Measurements from ENCODE around the gene PXN. TPM values are rescaled to one million over a fixed set of nuclear protein-coding genes. Genes with fewer than 3 reads are reported as not detected.
"Not testable (repeated sequence)": the region's sequence is repeated elsewhere in the genome, so short reads cannot be mapped to it uniquely, and the experiment has no call there.

The PXN gene
- total and polyA plus RNA-seq, 5 donors = 67.8 to 89.8 (median 79.3) TPM

- Histone ChIP-seq H3K27me3 (ENCODE audit: control insufficient read depth, insufficient read depth) (no peaks in the 10 kb centered on the region), H3K4me3 (ENCODE audit: low read length) (peak overlapping the region; percentile 96), H3K27ac (ENCODE audit: low read length) (peak overlapping the region; percentile 95), H3K9me3 (ENCODE audit: control insufficient read depth, low read length) (no peaks in the 10 kb centered on the region), H3K4me1 (ENCODE audit: control insufficient read depth, insufficient read depth, low read length) (peaks cover 28% of the 10 kb centered on the region)
- DNase-seq (peak in 1 of 3 donors; percentile 62), ATAC-seq (peak in 1 of 2 donors; percentile 17)
- intact Hi-C loops (cut with DNase I) = no loop called here
- 47% methylated on average over 10 of the region's 10 CpGs for WGBS
Observed at GRCh38 chr12:120261951-120262851, 3.3 kb downstream of the PXN start.

DNA sequence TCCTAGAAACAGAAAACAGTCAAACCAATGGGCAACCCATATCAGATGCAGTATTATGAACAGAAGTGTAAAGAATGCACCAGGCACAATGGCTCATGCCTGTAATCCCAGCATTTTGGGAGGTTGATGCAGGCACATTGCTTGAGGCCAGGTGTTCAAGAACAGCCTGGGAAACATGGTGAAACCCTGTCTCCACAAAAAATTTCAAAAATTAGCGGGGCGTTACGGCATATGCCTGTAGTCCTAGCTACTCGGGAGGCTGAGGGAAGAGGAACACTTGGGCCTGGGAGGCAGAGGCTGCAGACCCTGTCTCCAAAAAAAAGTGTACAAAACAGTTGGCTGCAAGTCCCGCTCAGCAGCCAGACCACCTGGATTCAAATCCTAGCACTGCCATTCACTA is 4.9 kb downstream of the PXN start:
- Histone ChIP-seq H3K27me3 (ENCODE audit: control insufficient read depth, insufficient read depth) (no peaks in the 10 kb centered on the region), H3K9me3 (ENCODE audit: control insufficient read depth, low read length) (no peaks in the 10 kb centered on the region), H3K27ac (ENCODE audit: low read length) (peak overlapping the region; percentile 24), H3K4me1 (ENCODE audit: control insufficient read depth, insufficient read depth, low read length) (peaks cover 36% of the 10 kb centered on the region), H3K4me3 (ENCODE audit: low read length) (no peak overlapping the region)
- ATAC-seq (no peak), DNase-seq (no peak)
- WGBS = 93% methylated on average over 5 of the region's 5 CpGs
- intact Hi-C loops (cut with DNase I) = no loop called here

DNA sequence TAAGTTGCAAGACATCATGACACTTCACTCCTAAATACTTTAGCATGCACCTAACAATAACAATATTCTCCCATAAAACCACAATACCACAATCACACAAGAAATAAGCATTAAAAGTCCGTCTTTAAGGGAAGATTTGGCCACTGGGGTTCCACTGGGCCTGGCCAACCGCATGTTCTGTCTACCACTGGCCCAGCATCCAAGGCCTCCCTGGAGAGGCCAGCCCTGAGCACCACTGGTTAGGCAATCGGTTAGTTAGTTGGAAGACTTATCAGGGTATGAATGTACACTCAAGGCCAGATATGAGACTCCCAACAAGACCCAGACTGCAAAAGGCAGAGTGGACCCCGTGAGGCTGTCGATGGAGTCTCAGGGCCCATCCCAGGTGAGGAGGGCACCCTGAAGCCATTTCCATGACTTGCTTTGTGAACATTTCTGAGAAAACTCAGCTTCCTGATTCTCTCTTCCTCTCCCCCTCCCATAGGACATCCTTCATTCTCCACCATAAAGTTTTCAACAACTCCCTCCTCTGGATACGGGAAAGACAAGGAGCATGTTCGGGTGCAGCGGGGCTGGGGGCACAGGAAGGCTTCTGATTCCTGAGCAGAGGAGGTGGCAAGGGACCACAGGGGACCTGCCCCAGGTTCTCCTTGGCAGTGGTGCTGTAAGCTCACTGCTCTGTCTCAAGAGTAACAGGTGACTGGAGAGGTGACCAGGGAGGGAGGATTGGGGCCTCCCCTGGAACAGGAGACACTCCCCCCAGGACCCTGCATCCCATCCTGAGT is 5.9 kb downstream of the PXN start:
- no peak overlapping the region for H3K4me3 ChIP-seq (ENCODE audit: low read length)
- ATAC-seq (peak; percentile 19 to 64), DNase-seq (peak; percentile 70 to 89 (median 82))
- WGBS = 65% methylated on average over 8 of the region's 8 CpGs
- peak overlapping the region; percentile 56 for H3K27ac ChIP-seq (ENCODE audit: low read length)
- intact Hi-C loops (cut with DNase I) = no loop called here
- H3K9me3 ChIP-seq (ENCODE audit: control insufficient read depth, low read length) = no peaks in the 10 kb centered on the region
- H3K27me3 ChIP-seq (ENCODE audit: control insufficient read depth, insufficient read depth) = no peaks in the 10 kb centered on the region
- H3K4me1 ChIP-seq (ENCODE audit: control insufficient read depth, insufficient read depth, low read length) = peaks cover 36% of the 10 kb centered on the region

GRCh38 chr12:120258323-120258896 is 7.1 kb downstream of the PXN start:
- H3K27ac ChIP-seq (ENCODE audit: low read length) = peak overlapping the region; percentile 88
- H3K9me3 ChIP-seq (ENCODE audit: control insufficient read depth, low read length) = no peaks in the 10 kb centered on the region
- DNase-seq (no peak), ATAC-seq (no peak)
- whole genome bisulfite sequencing = 85% methylated on average over 5 of the region's 5 CpGs
- H3K27me3 ChIP-seq (ENCODE audit: control insufficient read depth, insufficient read depth) = no peaks in the 10 kb centered on the region
- H3K4me3 ChIP-seq (ENCODE audit: low read length) = no peak overlapping the region
- H3K4me1 ChIP-seq (ENCODE audit: control insufficient read depth, insufficient read depth, low read length) = peaks cover 34% of the 10 kb centered on the region
- intact Hi-C loops (cut with DNase I) = no loop called here

DNA sequence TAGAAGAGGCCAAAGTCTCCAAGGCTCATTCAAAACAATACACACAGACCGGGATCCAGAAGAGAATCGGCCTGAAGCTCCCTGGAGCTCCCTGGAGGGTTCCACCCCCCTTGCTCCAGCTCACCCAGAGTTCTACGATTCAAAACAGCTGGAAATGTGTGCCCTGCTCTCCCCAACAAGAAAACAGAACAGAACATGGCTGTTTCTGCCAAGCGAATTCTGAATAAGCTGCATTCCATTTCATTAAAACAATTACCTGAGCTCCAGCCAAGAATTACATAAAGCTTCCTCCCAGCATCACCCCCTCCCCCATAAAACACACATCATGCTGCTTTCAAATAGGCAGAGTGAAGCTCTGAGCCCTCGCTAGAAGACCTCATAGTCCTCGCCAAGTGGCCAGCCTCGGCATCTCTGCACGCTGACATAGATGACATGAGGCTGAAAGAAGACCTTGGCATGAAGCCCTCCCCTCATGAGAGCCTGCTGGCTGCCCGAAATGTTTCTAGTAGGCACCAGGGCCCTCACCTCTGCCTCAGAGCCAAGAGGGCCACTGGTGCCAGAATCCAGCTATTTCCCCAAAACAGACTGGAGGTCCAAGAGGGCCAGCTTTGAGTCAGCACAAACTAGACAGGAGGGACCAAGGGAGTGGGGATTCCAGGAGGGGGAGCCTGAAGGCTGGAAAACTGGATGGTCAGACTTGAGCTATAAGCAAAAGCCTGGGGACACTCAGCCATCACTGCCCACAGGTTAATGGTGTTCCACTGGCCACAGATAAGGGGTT is 8.3 kb downstream of the PXN start:
- Histone ChIP-seq H3K27me3 (ENCODE audit: control insufficient read depth, insufficient read depth) (no peaks in the 10 kb centered on the region), H3K27ac (ENCODE audit: low read length) (peak overlapping the region; percentile 95), H3K9me3 (ENCODE audit: control insufficient read depth, low read length) (no peaks in the 10 kb centered on the region), H3K4me3 (ENCODE audit: low read length) (no peak overlapping the region), H3K4me1 (ENCODE audit: control insufficient read depth, insufficient read depth, low read length) (peaks cover 34% of the 10 kb centered on the region)
- intact Hi-C loops (cut with DNase I) = no loop called here
- peak; percentile 70 to 86 (median 85) for DNase-seq
- WGBS = 12% methylated on average over 9 of the region's 9 CpGs
- peak; percentile 82 to 84 for ATAC-seq

DNA sequence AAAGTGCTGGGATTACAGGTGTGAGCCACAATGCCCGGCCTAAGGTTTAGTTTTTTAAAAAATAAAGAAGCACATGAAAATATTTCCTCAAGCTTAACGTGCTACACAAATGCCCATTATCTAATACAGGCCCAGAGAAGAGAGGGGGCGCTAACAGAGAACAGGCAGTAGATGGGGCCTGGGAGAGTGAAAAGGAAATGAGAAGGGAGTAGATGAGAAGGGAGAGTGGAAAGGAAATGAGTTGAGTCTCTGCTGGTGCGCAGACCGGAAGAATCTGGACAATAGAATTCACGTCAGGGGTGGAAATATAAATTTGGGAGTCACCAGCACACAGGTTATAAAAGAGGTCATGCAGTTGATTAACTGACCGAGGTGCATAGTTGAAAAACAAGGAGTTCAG is 10.7 kb downstream of the PXN start:
- no peak overlapping the region for H3K4me3 ChIP-seq (ENCODE audit: low read length)
- peak in 1 of 3 donors; percentile 14 for DNase-seq
- 62% methylated on average over 7 of the region's 7 CpGs for WGBS
- intact Hi-C loops (cut with DNase I) = no loop called here
- H3K4me1 ChIP-seq (ENCODE audit: control insufficient read depth, insufficient read depth, low read length) = peaks cover 40% of the 10 kb centered on the region
- no peaks in the 10 kb centered on the region for H3K9me3 ChIP-seq (ENCODE audit: control insufficient read depth, low read length)
- ATAC-seq = peak in 1 of 2 donors; percentile 47
- H3K27ac ChIP-seq (ENCODE audit: low read length) = peak overlapping the region; percentile 60
- no peaks in the 10 kb centered on the region for H3K27me3 ChIP-seq (ENCODE audit: control insufficient read depth, insufficient read depth)

DNA sequence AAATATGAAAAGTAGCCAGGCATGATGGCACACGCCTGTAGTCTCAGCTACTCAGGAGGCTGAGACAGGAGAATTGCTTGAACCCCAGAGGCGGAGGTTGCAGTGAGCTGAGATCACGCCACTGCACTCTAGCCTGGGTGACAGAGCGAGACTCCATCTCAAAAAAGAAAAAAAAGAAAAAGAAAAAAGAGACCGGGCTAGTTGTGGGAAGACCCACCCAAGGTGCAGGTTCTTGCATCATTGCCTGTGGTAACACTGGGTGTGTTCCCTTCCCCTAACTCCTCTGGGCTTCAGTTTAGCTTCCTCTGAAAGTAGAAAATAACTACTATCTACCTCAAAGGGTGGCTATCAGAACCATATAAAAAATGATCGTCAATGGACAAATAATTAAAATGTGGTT is 12.2 kb downstream of the PXN start:
- H3K27me3 ChIP-seq (ENCODE audit: control insufficient read depth, insufficient read depth); intact Hi-C loops (cut with DNase I); H3K27ac ChIP-seq (ENCODE audit: low read length); H3K9me3 ChIP-seq (ENCODE audit: control insufficient read depth, low read length); DNase-seq; H3K4me3 ChIP-seq (ENCODE audit: low read length): not testable (repeated sequence)
- ATAC-seq = peak in 1 of 2 donors; percentile 33
- 64% methylated on average over 6 of the region's 6 CpGs for WGBS
- peaks cover 42% of the 10 kb centered on the region for H3K4me1 ChIP-seq (ENCODE audit: control insufficient read depth, insufficient read depth, low read length)

GRCh38 chr12:120252071-120252906 is 13.2 kb downstream of the PXN start:
- no peak for ATAC-seq
- Histone ChIP-seq H3K27ac (ENCODE audit: low read length) (peak overlapping the region; percentile 25), H3K9me3 (ENCODE audit: control insufficient read depth, low read length) (no peaks in the 10 kb centered on the region), H3K4me1 (ENCODE audit: control insufficient read depth, insufficient read depth, low read length) (peaks cover 39% of the 10 kb centered on the region), H3K27me3 (ENCODE audit: control insufficient read depth, insufficient read depth) (no peaks in the 10 kb centered on the region), H3K4me3 (ENCODE audit: low read length) (no peak overlapping the region)
- DNase-seq = peak in 1 of 3 donors; percentile 51
- WGBS = 86% methylated on average over 12 of the region's 12 CpGs
- intact Hi-C loops (cut with DNase I) = no loop called here

DNA sequence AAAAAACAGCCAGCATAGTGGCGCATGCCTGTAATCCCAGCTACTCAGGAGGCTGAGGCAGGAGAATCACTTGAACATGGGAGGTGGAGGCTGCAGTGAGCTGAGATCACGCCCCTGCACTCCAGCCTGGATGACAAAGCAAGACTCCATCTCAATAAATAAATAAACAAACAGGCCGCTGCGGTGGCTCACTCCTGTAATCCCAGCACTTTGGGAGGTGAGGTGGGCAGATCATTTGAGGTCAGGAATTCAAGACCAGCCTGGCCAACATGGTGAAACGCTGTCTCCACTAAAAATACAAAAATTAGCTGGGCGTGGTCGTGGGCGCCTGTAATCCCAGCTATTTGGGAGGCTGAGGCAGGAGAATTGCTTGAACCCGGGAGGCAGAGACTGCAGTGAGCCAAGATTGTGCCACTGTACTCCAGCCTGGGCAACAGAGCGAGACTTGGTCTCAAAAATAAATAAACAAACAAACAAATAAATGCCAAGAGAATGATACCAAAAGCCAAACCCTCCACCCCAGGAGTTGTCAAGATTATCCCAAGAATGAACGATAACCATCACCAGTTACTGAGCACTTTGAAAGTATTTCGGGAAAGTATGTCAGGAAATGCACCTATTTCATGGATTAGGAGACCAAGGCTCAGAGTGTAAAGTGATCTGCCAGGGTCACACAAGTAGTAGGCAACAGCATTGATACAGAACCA is 14.0 kb downstream of the PXN start:
- Histone ChIP-seq H3K27ac (ENCODE audit: low read length) (peak overlapping the region; percentile 25), H3K4me1 (ENCODE audit: control insufficient read depth, insufficient read depth, low read length) (peaks cover 37% of the 10 kb centered on the region)
- ATAC-seq; H3K4me3 ChIP-seq (ENCODE audit: low read length); H3K9me3 ChIP-seq (ENCODE audit: control insufficient read depth, low read length); H3K27me3 ChIP-seq (ENCODE audit: control insufficient read depth, insufficient read depth); DNase-seq; intact Hi-C loops (cut with DNase I): not testable (repeated sequence)
- 86% methylated on average over 12 of the region's 12 CpGs for WGBS

Data from right cardiac atrium (tissue), 5 donors.